MM.1S (cell line): Measurements from ENCODE around the gene CFI.

Experiments used
- CTCF ChIP-seq: fragments of 300-600 bp; sonication (generic); IDR thresholded peaks from 2 replicates; pipeline ENCODE4 v1.5.1; 2016; ENCODE audit warnings: antibody characterized with exemption, low read length, mixed read lengths
- EZH2 ChIP-seq: fragments of 300-600 bp; sonication (generic); optimal IDR thresholded peaks from 2 replicates; pipeline ENCODE3; 2017; ENCODE audit warnings: low read depth, mild to moderate bottlenecking, antibody characterized with exemption, low read length, mixed read lengths
- EZH2phosphoT487 ChIP-seq: fragments of 300-600 bp; sonication (generic); IDR thresholded peaks from 2 replicates; pipeline ENCODE4 v1.6.1; 2018; ENCODE audit warnings: antibody characterized with exemption, low read length

GRCh38 chr4:109719604-109720003 is 82.2 kb downstream of the CFI start:
- TF ChIP-seq CTCF = no peak
- TF ChIP-seq EZH2 = no peak
- TF ChIP-seq EZH2phosphoT487 = no peak
